GM19455 (cell line): ENCODE data around the gene ANGPTL4.
"Not testable (repeated sequence)": the region's sequence is repeated elsewhere in the genome, so short reads cannot be mapped to it uniquely, and the experiment has no call there.

ENCODE experiments used
- ATAC-seq: cut with Tn5 transposase; IDR thresholded peaks from one replicate; pipeline ENCODE4 v1.9.1; 2021; ENCODE audit not compliant: unreplicated experiment

Gene ANGPTL4

GRCh38 chr19:8333767-8334457, 30.0 kb upstream of the ANGPTL4 start:
- no peak for ATAC-seq

DNA sequence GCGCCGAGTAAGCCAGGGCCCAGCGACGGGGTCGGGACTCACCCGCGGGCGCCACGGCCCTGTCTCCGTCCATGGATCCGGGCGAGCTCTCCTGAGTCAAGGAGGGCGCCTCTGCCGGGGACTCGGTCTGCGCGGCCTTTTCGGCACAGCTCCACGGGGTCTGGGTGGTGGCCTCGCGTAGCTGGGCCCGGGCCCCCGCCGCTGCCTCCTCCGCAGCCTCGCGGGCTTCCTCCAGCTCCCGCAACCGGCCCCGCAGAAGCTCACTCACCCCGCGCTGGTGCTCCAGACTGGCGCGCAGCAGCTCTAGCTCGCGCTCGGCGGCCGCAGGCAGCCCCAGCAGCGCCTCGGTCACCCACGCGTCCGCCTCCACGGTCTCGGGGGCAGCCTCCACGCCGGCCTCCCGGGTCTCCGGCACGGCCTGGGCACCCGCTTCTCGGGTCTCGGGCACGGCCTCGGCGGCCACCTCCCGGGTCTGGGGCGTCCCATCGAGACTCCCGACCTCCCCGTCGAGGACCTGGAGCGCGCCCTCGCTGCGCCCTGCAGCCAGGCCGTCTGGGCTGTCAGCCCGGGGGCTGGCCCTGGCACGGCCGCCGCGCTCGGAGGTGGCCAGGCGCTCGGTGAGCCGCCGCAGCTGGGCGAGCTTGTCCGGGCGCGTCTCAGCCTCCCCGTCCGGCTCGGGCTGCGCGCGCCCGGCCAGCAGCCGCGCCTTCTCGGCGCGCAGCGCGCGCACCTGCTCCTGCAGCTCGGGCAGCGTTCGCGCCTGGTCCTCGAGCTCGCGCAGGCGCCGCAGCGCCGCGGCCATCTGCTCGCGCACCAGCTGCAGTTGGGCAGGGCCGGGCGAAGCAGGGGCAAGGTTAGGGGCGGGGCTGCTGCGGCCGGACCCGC, 29.3 kb upstream of the ANGPTL4 start:
- no peak for ATAC-seq

DNA sequence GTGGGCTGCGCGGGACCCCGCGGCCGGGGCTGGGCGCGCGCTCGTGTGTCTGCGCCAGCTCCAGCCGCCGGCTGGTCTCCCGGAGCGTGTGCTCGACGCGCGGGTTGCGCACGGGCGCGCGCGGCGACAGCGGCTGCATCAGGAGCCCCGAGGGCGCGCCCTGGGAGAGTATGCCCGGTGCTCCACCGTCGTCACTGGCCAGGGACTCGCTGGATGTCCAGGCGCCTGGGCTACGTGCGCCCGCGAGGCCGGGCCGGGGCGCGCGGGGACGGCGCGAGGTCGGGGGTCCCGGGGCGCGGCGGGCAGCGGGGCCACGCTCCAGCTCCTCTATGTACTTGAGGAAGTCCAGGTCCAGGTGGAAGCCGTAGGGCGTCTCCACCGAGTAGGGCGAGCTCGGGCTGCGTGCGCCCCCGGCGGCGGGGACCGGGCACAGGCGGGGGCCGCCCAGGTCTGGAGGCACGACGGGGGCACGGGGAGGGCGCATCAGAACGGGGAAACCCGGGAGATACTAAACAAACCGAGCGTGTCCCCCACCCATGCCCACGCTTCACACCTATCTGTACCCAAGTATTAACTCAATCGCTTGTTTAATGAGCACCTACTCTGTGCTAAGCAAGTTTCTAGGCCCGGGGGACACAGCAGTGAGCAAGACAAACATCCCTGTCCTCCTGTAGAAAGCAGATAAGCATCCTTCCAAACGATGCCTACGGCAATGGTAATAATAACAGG, 28.4 kb upstream of the ANGPTL4 start:
- ATAC-seq = no peak

GRCh38 chr19:8336072-8336569, 27.8 kb upstream of the ANGPTL4 start:
- ATAC-seq = no peak

DNA sequence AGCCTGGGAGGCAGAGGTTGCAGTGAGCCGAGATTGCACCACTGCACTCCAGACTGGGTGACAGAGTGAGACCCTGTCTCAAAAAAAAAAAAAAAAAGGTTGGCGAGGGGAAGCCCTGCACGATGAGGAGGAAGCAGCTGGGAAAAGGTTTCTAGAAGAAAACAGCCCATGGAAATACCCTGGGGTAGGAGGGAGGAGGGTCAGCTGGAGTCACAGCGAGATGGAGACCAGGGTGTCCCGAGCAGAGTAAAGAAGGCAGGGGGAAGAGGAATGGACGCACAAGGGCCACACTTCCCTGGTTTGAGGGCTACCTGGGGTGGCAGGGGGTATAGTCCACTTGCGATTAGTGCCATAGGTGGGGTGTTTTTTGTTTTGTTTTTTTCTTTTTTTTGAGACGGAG, 27.3 kb upstream of the ANGPTL4 start:
- ATAC-seq = no peak

- no peak for ATAC-seq
Measured at GRCh38 chr19:8337728-8338127, 26.2 kb upstream of the ANGPTL4 start.

GRCh38 chr19:8338835-8339234, 25.1 kb upstream of the ANGPTL4 start:
- ATAC-seq = no peak

DNA sequence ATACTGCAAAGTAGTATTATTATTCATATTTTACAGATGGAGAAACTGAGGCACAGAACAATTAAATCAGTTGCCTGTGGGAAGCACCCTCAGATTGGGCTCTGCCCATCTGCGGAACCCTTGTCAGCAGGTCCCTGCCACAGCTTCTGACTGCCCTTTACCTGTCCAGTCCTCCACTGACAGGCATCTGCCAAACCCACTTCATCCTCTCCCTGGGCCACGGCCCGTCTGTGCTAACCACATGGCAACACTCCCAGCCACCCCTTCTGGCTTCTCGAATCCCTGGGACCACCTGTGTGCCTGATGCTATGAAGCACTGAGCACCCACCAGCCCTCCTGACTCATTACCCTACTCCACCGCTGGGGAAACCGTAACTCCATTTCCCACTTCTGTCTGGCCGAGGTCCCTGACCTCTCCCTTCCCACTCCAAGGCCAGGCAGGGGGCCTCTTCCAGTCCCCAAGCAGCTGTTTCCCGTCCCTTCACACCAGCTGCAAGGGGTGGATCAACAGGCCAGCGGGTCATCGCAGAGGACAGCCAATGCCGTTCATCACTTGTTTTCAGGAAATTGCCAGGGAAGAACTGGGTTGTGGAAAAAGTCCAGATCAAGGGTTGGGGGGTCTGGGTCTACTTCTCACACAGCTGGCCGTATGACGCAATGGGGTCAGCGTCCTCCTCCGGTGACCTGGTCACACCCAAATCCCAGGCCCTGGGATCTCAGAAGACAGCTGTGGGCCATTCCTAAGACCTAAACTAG, 23.4 kb upstream of the ANGPTL4 start:
- ATAC-seq = no peak

- not testable (repeated sequence) for ATAC-seq
Measured at GRCh38 chr19:8341504-8341903, 22.5 kb upstream of the ANGPTL4 start.

DNA sequence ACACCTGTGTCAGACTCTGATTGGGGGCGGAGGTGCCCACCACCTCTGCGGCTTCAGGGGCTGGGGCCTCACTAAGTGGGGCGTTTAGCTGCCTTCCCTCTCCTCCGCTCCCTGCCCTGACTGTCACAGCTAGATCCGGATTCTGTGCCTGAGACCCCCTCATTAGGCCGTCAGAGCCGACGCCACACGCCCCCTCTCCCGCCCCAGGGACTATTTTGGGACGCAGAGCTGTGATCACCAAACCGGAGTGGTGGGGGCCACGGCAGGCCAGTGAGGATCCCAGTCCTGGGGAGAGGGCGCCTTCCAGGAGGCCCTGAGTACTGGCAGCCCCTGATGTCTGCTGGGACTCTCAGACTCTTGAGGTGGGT, 21.7 kb upstream of the ANGPTL4 start:
- no peak for ATAC-seq

DNA sequence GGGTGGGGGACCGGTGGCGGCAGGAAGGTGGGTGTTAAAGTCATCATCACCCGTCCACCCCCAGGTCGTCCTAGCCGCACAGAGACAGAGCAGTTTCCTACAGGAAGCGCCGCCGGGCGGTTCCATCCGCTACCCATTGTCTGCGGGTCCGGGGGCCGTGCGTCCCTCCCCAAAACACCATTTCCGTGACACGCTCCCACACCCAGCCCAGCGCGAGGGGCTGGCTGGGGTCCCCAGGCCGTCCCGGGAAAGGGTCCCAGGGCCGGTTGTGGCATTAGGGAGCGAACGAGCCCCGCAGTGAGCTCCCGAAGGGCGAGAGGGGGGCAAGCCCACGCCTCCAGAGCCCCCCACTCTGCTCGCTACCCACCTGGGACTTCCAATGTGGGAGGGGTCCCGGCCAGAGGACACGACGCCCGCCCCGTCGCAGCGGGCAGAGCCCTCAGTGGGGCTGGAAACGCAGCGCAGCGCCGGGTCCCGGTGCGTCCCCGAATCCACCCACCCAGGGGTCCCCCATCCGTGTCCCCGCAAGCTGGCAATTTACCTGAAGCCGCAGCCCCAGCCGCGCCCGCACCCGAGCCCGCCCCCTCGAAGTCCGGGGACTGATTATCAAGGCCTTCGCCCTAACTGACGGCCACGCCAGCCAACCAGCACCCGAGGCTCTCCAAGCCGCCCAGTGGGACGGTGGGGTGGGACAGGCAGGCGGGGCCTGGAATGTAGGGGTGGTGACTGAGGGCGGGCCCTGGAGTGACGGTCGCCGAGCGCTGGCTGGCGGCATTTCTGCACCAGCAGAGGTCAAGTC, 21.1 kb upstream of the ANGPTL4 start, which contains the start of gene KANK3:
TSS of gene KANK3 (minus strand) at position 579 of the 799 bp plus-strand sequence. CDS start 5,434 bp downstream, outside the sequence.
- ATAC-seq = peak; percentile 91

DNA sequence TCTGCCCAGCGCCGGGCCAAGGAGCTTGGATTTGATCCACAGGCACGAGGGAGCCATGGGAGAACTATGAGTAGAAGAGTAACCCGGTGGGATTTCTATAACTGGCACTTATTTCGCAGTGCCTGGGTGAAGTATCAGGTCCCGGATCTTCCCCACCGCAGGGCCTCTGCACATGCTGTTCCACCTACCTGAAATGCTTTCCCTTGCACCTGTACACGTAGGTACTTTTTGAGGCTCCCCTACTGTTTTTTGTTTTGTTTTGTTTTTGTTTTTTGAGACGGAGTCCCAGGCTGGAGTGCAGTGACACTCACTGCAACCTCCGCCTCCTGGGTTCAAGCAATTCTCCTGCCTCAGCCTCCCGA, 20.5 kb upstream of the ANGPTL4 start:
- ATAC-seq = no peak

GRCh38 chr19:8349629-8350372, 14.2 kb upstream of the ANGPTL4 start:
- not testable (repeated sequence) for ATAC-seq

GRCh38 chr19:8352134-8352827, 11.7 kb upstream of the ANGPTL4 start:
- no peak for ATAC-seq

DNA sequence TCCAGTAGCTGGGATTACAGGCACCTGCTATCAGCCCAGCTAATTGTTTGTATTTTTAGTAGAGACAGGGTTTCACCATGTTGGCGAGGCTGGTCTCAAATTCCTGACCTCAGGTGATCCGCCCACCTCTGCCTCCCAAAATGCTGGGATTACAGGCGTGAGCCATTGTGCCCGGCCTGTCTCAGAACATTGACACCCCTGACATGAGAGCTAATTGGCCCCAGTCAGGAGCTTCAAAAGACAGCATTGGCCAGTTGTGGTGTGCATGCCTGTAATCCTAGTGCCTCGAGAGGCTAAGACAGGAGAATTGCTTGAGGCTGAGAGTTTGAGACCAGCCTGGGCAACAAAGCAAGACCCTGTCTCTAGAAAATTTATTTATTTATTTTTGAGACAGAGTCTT, 11.1 kb upstream of the ANGPTL4 start:
- ATAC-seq = not testable (repeated sequence)

- ATAC-seq = no peak
Measured at GRCh38 chr19:8355631-8356402, 8.1 kb upstream of the ANGPTL4 start.

DNA sequence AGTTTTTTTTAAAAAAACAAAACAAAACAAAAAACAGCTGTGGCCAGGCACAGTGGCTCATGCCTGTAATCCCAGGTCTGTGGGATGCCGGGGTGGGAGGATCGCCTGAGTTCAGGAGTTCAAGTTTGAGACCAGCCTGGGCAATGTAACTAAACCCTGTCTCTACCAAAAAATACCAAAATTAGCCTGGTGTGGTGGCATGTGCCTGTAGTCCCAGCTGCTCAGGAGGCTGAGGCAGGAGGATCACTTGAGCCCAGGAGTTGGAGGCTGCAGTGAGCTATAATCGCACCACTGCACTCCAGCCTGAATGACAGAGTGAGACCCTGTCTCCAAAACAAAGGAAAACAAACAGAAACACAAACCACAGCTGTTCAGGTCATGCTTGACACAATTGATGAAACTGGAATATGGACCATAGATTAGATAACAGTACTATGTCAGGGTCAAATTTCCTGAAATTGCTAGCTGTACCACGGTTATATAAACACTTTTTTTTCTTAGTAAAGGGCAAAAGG, 6.9 kb upstream of the ANGPTL4 start:
- ATAC-seq = no peak

GRCh38 chr19:8358948-8359347, 5.0 kb upstream of the ANGPTL4 start:
- no peak for ATAC-seq
